ENCODE results near the gene PDCD11. TPM values are rescaled to one million over a fixed set of nuclear protein-coding genes. Genes with fewer than 3 reads are reported as not detected.

PDCD11 gene
- total RNA-seq, 1 donor from 2014 or later: 11.2 TPM

GRCh38 chr10:103431902-103432301 is 35.5 kb downstream of the PDCD11 start:
- DNase-seq: no peak
- Histone ChIP-seq H3K4me3 (no peak overlapping the region), H3K27me3 (ENCODE audit: low read depth) (no peaks in the 10 kb centered on the region), H3K36me3 (peaks cover 86% of the 10 kb centered on the region), H3K4me1 (peaks cover 8% of the 10 kb centered on the region), H3K27ac (replicated peaks) (no peak overlapping the region), H3K9me3 (replicated peaks) (no peaks in the 10 kb centered on the region)
- intact Hi-C loops (cut with micrococcal nuclease): no loop called here
- no peak for TF ChIP-seq CTCF (IDR thresholded peaks at IDR 0.05; ENCODE audit: borderline replicate concordance)

GRCh38 chr10:103433858-103434257 is 37.4 kb downstream of the PDCD11 start:
- no peak for TF ChIP-seq CTCF (IDR thresholded peaks at IDR 0.05; ENCODE audit: borderline replicate concordance)
- no peak overlapping the region for H3K4me3 ChIP-seq
- peaks cover 88% of the 10 kb centered on the region for H3K36me3 ChIP-seq
- H3K27ac ChIP-seq (replicated peaks): peak overlapping the region; percentile 33
- intact Hi-C loops (cut with micrococcal nuclease): no loop called here
- no peaks in the 10 kb centered on the region for H3K9me3 ChIP-seq (replicated peaks)
- H3K27me3 ChIP-seq (ENCODE audit: low read depth): no peaks in the 10 kb centered on the region
- DNase-seq: peak; percentile 56
- peaks cover 8% of the 10 kb centered on the region for H3K4me1 ChIP-seq

GRCh38 chr10:103439776-103440175 is 43.4 kb downstream of the PDCD11 start:
- Histone ChIP-seq H3K27me3 (ENCODE audit: low read depth) (no peaks in the 10 kb centered on the region), H3K4me1 (peaks cover 35% of the 10 kb centered on the region), H3K36me3 (peaks cover 100% of the 10 kb centered on the region), H3K9me3 (replicated peaks) (no peaks in the 10 kb centered on the region), H3K27ac (replicated peaks) (no peak overlapping the region), H3K4me3 (no peak overlapping the region)
- intact Hi-C loops (cut with micrococcal nuclease): no loop called here
- no peak for DNase-seq
- no peak for TF ChIP-seq CTCF (IDR thresholded peaks at IDR 0.05; ENCODE audit: borderline replicate concordance)

GRCh38 chr10:103440416-103440815 is 44.0 kb downstream of the PDCD11 start:
- Histone ChIP-seq H3K9me3 (replicated peaks) (no peaks in the 10 kb centered on the region), H3K4me3 (no peak overlapping the region), H3K36me3 (peaks cover 100% of the 10 kb centered on the region), H3K27ac (replicated peaks) (no peak overlapping the region), H3K27me3 (ENCODE audit: low read depth) (no peaks in the 10 kb centered on the region), H3K4me1 (peaks cover 41% of the 10 kb centered on the region)
- intact Hi-C loops (cut with micrococcal nuclease): no loop called here
- no peak for TF ChIP-seq CTCF (IDR thresholded peaks at IDR 0.05; ENCODE audit: borderline replicate concordance)
- DNase-seq: no peak

- Histone ChIP-seq H3K4me1 (peaks cover 49% of the 10 kb centered on the region), H3K36me3 (peaks cover 97% of the 10 kb centered on the region), H3K27ac (replicated peaks) (peak overlapping the region; percentile 94), H3K4me3 (no peak overlapping the region), H3K27me3 (ENCODE audit: low read depth) (no peaks in the 10 kb centered on the region), H3K9me3 (replicated peaks) (no peaks in the 10 kb centered on the region)
- no peak for TF ChIP-seq CTCF (IDR thresholded peaks at IDR 0.05; ENCODE audit: borderline replicate concordance)
- intact Hi-C loops (cut with micrococcal nuclease): no loop called here
- no peak for DNase-seq
Measured at GRCh38 chr10:103441206-103441605, 44.8 kb downstream of the PDCD11 start.

GRCh38 chr10:103441611-103442010 is 45.2 kb downstream of the PDCD11 start:
- DNase-seq: no peak
- intact Hi-C loops (cut with micrococcal nuclease): no loop called here
- Histone ChIP-seq H3K27ac (replicated peaks) (peak overlapping the region; percentile 94), H3K4me1 (peaks cover 53% of the 10 kb centered on the region), H3K4me3 (no peak overlapping the region), H3K9me3 (replicated peaks) (no peaks in the 10 kb centered on the region), H3K36me3 (peaks cover 96% of the 10 kb centered on the region), H3K27me3 (ENCODE audit: low read depth) (no peaks in the 10 kb centered on the region)
- TF ChIP-seq CTCF (IDR thresholded peaks at IDR 0.05; ENCODE audit: borderline replicate concordance): no peak
